Activated naive CD4-positive, alpha-beta T cell treated with anti-CD3 and anti-CD28 coated beads, Interleukin-2, amount 50 U/mL, for 24 hours (primary cell): ENCODE data around the gene TMEM30B.

Source experiments
- H3K27ac Mint-ChIP-seq: one replicate; pipeline ENCODE4 v1.8.0; 2021; ENCODE audit warnings: mild to moderate bottlenecking, mixed read lengths
- H3K27me3 Mint-ChIP-seq: one replicate; pipeline ENCODE4 v1.8.0; 2021; ENCODE audit warnings: mixed read lengths
- H3K36me3 Mint-ChIP-seq: one replicate; pipeline ENCODE4 v1.8.0; 2021; ENCODE audit warnings: mixed read lengths
- H3K4me1 Mint-ChIP-seq: one replicate; pipeline ENCODE4 v1.8.0; 2021; ENCODE audit warnings: mixed read lengths
- H3K4me3 Mint-ChIP-seq: one replicate; pipeline ENCODE4 v1.8.0; 2021; ENCODE audit warnings: mild to moderate bottlenecking, mixed read lengths
- H3K9me3 Mint-ChIP-seq: one replicate; pipeline ENCODE4 v1.8.0; 2021; ENCODE audit warnings: mixed read lengths

The TMEM30B gene

GRCh38 chr14:61282746-61283145, 1.6 kb upstream of the TMEM30B start:
- Mint-ChIP-seq H3K9me3 (no peaks in the 10 kb centered on the region), H3K4me3 (no peak overlapping the region), H3K4me1 (peaks cover 45% of the 10 kb centered on the region), H3K27me3 (no peaks in the 10 kb centered on the region), H3K36me3 (peaks cover 3% of the 10 kb centered on the region), H3K27ac (no peak overlapping the region)

- Mint-ChIP-seq H3K9me3 (no peaks in the 10 kb centered on the region), H3K36me3 (peaks cover 3% of the 10 kb centered on the region), H3K27ac (no peak overlapping the region), H3K4me1 (peaks cover 45% of the 10 kb centered on the region), H3K4me3 (no peak overlapping the region), H3K27me3 (no peaks in the 10 kb centered on the region)
Measured at GRCh38 chr14:61281948-61282275, 774 bp upstream of the TMEM30B start.

- Mint-ChIP-seq H3K27me3 (no peaks in the 10 kb centered on the region), H3K4me3 (peak overlapping the region; percentile 92), H3K4me1 (peaks cover 36% of the 10 kb centered on the region), H3K27ac (peak overlapping the region; percentile 92), H3K36me3 (peaks cover 3% of the 10 kb centered on the region), H3K9me3 (no peaks in the 10 kb centered on the region)
Measured at GRCh38 chr14:61280526-61281185, 482 bp downstream of the TMEM30B start.

GRCh38 chr14:61280092-61280525, 1.0 kb downstream of the TMEM30B start:
- peak overlapping the region; percentile 92 for H3K4me3 Mint-ChIP-seq
- H3K36me3 Mint-ChIP-seq, result peaks cover 3% of the 10 kb centered on the region
- H3K9me3 Mint-ChIP-seq, result no peaks in the 10 kb centered on the region
- H3K4me1 Mint-ChIP-seq, result peaks cover 32% of the 10 kb centered on the region
- H3K27ac Mint-ChIP-seq, result peak overlapping the region; percentile 92
- no peaks in the 10 kb centered on the region for H3K27me3 Mint-ChIP-seq

- Mint-ChIP-seq H3K9me3 (no peaks in the 10 kb centered on the region), H3K4me1 (peaks cover 28% of the 10 kb centered on the region), H3K36me3 (peaks cover 3% of the 10 kb centered on the region), H3K27me3 (no peaks in the 10 kb centered on the region), H3K4me3 (no peak overlapping the region), H3K27ac (no peak overlapping the region)
Measured at GRCh38 chr14:61279082-61279481, 2.1 kb downstream of the TMEM30B start.

GRCh38 chr14:61277784-61278183, 3.4 kb downstream of the TMEM30B start:
- no peaks in the 10 kb centered on the region for H3K27me3 Mint-ChIP-seq

GRCh38 chr14:61277232-61277631, 3.9 kb downstream of the TMEM30B start:
- Mint-ChIP-seq H3K4me3 (no peak overlapping the region), H3K27ac (no peak overlapping the region), H3K27me3 (no peaks in the 10 kb centered on the region), H3K9me3 (no peaks in the 10 kb centered on the region), H3K36me3 (peaks cover 3% of the 10 kb centered on the region), H3K4me1 (peaks cover 21% of the 10 kb centered on the region)

More at GRCh38 chr14:61277784-61278183, 3.4 kb downstream of the TMEM30B start:
- Mint-ChIP-seq H3K9me3 (no peaks in the 10 kb centered on the region), H3K4me3 (no peak overlapping the region), H3K36me3 (peaks cover 3% of the 10 kb centered on the region), H3K27ac (no peak overlapping the region), H3K4me1 (peaks cover 21% of the 10 kb centered on the region)

GRCh38 chr14:61271552-61271951, 9.6 kb downstream of the TMEM30B start:
- Mint-ChIP-seq H3K4me1 (no peaks in the 10 kb centered on the region), H3K27me3 (peaks cover 5% of the 10 kb centered on the region), H3K9me3 (no peaks in the 10 kb centered on the region), H3K27ac (no peak overlapping the region), H3K4me3 (no peak overlapping the region), H3K36me3 (no peaks in the 10 kb centered on the region)

- no peaks in the 10 kb centered on the region for H3K36me3 Mint-ChIP-seq
- no peak overlapping the region for H3K27ac Mint-ChIP-seq
- peaks cover 5% of the 10 kb centered on the region for H3K27me3 Mint-ChIP-seq
- no peaks in the 10 kb centered on the region for H3K4me1 Mint-ChIP-seq
- H3K4me3 Mint-ChIP-seq, result no peak overlapping the region
- H3K9me3 Mint-ChIP-seq, result no peaks in the 10 kb centered on the region
Measured at GRCh38 chr14:61270714-61271113, 10.4 kb downstream of the TMEM30B start.

- no peaks in the 10 kb centered on the region for H3K36me3 Mint-ChIP-seq
- no peak overlapping the region for H3K27ac Mint-ChIP-seq
- H3K4me1 Mint-ChIP-seq, result no peaks in the 10 kb centered on the region
- peaks cover 5% of the 10 kb centered on the region for H3K27me3 Mint-ChIP-seq
- H3K9me3 Mint-ChIP-seq, result no peaks in the 10 kb centered on the region
- peak overlapping the region; percentile 77 for H3K4me3 Mint-ChIP-seq
Measured at GRCh38 chr14:61269321-61270083, 11.6 kb downstream of the TMEM30B start.

GRCh38 chr14:61268812-61269211, 12.3 kb downstream of the TMEM30B start:
- Mint-ChIP-seq H3K4me3 (no peak overlapping the region), H3K27me3 (peaks cover 5% of the 10 kb centered on the region), H3K9me3 (no peaks in the 10 kb centered on the region), H3K4me1 (no peaks in the 10 kb centered on the region), H3K27ac (no peak overlapping the region), H3K36me3 (no peaks in the 10 kb centered on the region)

GRCh38 chr14:61266891-61267740, 14.0 kb downstream of the TMEM30B start:
- peaks cover 5% of the 10 kb centered on the region for H3K27me3 Mint-ChIP-seq
- H3K36me3 Mint-ChIP-seq, result no peaks in the 10 kb centered on the region
- no peak overlapping the region for H3K27ac Mint-ChIP-seq
- H3K4me3 Mint-ChIP-seq, result no peak overlapping the region
- no peaks in the 10 kb centered on the region for H3K9me3 Mint-ChIP-seq
- H3K4me1 Mint-ChIP-seq, result no peaks in the 10 kb centered on the region

- H3K36me3 Mint-ChIP-seq, result no peaks in the 10 kb centered on the region
- no peaks in the 10 kb centered on the region for H3K9me3 Mint-ChIP-seq
- H3K4me1 Mint-ChIP-seq, result no peaks in the 10 kb centered on the region
- no peak overlapping the region for H3K4me3 Mint-ChIP-seq
- peaks cover 5% of the 10 kb centered on the region for H3K27me3 Mint-ChIP-seq
- no peak overlapping the region for H3K27ac Mint-ChIP-seq
Measured at GRCh38 chr14:61266436-61266835, 14.7 kb downstream of the TMEM30B start.

- H3K36me3 Mint-ChIP-seq, result no peaks in the 10 kb centered on the region
- no peaks in the 10 kb centered on the region for H3K9me3 Mint-ChIP-seq
- H3K4me3 Mint-ChIP-seq, result no peak overlapping the region
- H3K27me3 Mint-ChIP-seq, result peaks cover 10% of the 10 kb centered on the region
- no peak overlapping the region for H3K27ac Mint-ChIP-seq
- no peaks in the 10 kb centered on the region for H3K4me1 Mint-ChIP-seq
Measured at GRCh38 chr14:61264651-61265050, 16.5 kb downstream of the TMEM30B start.

- Mint-ChIP-seq H3K27me3 (peaks cover 7% of the 10 kb centered on the region), H3K4me1 (no peaks in the 10 kb centered on the region), H3K27ac (no peak overlapping the region), H3K36me3 (no peaks in the 10 kb centered on the region), H3K4me3 (no peak overlapping the region), H3K9me3 (no peaks in the 10 kb centered on the region)
Measured at GRCh38 chr14:61264010-61264571, 17.0 kb downstream of the TMEM30B start.
